SHP77 treated with DMSO at 0.1 percent for 48 hours (cell line): ENCODE results near the gene RAI1.

ENCODE experiments used
- DNase-seq: peaks from one replicate; lab custom pipeline; 2025; lab: John Stamatoyannopoulos, UW

Gene RAI1

GRCh38 chr17:17831208-17832031, 150.2 kb downstream of the RAI1 start:
- no peak for DNase-seq

DNA sequence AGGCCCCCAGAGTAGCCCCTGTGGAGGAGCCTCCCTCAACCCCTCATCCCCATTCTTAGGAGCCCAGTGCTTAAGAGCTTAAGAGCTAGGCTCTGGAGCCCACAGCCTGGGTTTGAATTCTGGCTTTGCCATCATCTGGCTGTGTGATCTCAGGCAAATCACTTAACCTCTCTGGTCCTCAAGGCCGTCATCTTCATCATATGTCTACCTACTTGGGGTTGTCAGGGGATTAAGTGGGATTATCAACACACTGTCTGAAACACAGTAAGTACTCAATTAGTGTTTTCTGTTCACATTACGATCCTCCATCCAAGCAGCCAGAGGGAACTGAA, 150.7 kb downstream of the RAI1 start:
- DNase-seq, result no peak

DNA sequence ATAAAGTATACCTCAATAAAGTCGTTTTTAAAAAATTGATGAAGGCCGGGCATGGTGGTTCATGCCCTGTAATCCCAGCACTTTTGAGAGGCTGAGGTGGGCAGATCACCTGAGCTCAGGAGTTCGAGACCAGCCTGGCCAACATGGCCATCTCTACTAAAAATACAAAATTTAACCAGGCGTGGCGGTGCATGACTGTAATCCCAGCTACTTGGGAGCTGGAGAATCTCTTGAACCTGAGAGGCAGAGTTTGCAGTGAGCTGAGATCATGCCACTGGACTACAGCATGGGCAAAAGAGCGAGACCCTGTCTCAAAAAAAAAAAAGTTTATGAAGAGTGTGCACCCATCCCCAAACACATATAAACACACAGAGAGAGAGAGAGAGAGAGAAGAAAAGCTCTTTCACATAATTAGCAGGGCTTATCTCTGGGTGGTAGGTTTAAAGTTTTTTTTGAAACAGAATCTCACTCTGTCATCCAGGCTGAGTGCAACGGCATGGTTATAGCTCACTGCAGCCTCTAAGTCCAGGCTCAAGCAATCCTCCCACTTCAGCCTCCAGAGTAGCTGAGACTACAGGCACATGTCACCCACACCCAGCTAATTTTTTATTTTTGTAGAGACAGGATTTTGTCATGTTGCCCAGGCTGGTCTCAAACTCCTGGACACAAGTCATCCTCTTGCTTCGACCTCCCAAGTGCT, 152.6 kb downstream of the RAI1 start:
- DNase-seq, result no peak

DNA sequence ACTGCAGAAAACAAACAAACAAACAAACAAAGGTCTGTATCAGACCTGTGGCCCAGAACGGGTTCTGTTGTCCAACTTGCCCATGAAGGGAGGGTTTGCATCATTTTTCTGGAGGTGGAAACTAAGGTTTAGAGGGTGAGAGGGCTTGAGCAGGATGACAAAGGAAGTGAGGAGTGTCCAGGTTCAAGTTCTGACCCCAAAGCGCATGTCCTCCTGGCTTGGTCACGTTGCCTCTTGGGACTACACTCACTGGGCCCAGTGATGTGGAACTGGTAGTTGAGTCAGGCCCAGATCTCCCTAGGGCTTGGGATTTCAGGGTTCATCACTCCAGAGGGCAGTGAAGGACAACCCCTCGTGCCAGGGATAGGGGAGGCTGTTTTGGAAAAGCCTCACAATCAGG, 153.7 kb downstream of the RAI1 start:
- no peak for DNase-seq

DNA sequence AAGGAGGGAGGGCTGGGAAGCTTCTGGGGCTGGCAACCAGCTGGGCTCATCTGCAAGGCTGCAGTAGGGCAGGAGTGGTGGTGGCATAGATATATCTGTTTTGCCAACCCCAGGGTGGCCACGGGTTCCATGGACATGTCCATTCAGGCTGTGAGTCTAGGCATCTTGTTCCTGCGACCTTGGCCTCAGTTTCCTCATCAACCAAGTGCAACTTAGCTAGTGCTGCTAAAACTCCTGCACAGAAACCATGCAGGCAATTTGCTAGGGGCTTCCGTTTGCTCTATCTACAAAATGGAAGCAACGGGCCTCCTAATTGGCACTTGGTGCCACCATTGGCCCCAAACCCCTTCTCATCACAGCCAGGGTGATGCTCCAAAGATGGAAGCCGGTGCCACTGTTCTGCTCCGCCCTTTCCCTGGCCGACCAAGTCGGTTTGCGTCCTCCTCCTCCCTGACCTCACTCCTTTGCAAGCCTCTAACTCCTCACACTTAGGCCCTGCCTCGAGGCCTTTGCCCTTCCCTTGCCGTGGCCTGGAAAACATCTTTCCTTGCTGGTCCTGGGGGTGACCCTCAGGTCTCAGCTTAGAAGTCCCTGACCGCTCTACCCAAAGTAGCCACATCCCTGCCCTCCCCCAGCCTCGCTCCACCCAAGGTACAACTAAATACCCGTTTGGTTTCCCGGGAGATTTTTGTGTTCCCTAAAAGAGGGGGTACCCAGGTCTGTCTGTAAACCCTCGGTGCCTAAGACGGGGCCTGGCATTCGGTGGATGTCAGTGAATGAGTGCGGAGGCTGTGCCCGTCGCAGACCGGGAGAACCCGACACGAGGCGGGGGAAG, 154.4 kb downstream of the RAI1 start:
- DNase-seq, result no peak

- DNase-seq, result peak; percentile 97
Measured at GRCh38 chr17:17836250-17836817, 155.1 kb downstream of the RAI1 start.

DNA sequence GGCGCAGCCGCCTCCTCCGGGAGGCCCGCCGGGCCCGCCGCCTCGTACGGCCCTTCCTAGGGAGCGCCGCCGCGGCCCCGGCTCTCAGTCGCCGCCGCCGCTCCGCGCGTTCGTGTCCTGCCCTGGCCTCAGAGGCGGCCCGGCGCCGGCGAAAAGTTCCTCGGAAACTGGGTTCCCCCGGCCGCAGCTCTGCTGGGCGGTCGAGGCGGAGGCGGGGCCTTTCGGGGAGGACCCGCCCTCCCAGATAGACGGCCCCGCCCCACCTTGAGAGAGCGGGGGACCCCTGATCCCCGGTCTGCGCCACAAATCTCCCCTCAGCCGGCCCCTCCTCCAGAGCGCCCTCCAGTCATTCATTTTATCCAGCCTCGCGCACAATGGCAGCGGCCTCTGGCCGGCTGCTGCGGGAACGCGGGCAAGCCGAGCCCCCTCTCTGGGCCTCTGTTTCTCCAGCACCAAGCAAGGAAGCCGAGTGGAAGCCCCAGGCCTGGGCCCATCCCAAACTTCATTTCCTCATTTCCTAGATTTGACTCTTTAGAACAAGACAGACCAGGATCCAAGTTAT, 155.6 kb downstream of the RAI1 start, which contains the start of gene SREBF1:
Gene SREBF1 (minus strand): TSS at position 169 of the 562 bp plus-strand sequence. CDS start 169 bp downstream, outside the sequence.
- DNase-seq, result peak; percentile 38

- no peak for DNase-seq
Measured at GRCh38 chr17:17837380-17837821, 156.1 kb downstream of the RAI1 start.

DNA sequence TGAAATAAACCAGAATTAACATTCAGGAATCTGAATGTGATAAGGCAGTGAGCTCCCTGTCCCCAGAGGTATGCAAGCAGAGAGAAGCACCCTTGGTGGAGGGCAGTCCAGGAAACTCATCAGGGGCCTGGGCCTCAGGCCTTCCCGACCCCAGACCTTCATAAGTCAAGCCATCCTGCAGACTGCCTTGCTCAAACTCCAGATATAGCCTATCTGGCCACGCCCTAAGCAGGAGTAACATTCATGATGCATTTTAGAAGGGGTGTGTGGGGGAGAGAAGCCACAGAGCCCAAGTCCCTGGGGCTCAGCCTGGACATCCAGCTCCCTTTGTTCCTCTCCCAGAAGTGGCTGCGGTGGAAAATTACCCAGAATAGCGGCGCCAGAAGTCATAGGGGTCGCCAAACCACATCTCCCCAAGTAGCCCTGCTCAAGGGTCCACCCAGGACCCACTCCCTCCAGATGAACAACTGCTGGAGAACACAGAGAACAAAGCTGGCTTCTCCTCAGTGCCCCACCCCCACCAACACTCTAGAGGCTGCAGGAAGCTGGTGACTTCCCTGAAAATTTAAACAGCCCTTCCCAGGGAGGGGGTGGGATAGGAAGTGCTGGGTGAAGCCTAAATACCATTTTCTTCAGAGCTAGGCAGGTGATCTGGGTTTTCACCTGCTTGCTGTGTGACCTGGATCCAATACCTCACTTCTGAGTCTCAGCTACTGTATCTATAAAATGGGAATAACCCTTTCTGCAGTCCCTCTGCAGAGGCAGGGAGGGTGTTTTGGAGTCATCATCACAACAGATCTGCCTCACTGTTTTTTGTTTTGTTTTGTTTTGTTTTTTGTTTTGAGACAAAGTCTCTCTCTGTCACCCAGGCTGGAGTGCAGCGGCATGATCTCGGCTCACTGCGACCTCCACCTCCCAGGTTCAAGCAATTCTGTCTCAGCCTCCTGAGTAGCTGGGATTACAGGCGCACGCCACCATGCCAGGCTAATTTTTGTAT, 157.0 kb downstream of the RAI1 start:
- DNase-seq, result peak; percentile 60

DNA sequence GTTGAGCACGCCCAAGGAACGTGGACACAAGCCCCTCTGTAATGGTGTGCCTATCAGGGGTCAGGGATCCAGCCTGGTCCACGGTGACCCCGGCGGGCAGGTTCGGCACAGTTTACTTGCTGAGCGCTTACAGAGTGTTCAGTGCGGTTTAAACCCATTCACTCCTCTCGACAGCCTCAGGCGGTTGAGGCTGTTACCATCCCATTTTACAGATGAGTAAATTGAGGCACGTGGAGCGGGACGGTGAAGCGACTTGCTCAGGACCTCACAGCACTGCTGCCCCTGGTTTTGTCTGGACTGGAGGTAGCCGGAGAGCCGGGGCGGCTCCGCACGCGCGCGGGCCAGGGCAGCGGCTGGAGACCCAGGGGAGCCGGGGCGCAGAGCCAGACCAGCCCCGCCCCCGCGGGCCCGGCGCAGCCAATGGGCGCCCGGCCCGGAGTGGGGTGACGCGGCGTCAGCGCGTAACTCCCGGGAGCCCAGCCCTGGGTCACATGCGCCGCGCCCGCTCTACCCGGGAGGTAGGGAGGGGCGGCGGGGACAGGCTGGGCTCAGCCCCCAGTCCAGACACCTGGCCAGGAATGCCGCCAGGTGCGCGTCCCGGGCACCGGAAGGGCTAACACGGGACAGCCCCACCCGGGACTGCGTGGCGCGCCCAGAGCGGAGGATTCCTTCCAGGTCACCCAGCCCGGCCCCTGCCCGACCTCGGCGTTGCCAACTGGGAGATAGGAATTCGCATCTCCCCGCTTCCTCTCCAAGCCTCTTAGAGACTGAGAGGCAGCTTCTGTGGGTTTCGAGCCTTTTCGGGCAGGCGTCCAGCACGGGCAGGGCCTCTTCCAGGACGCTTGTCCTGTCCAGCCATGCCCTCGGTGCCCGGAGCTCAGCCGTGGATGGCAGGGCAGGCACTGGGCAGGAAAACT, 158.8 kb downstream of the RAI1 start:
- DNase-seq, result peak; percentile 87

- DNase-seq, result peak; percentile 28
Measured at GRCh38 chr17:17840751-17841591, 159.7 kb downstream of the RAI1 start.

DNA sequence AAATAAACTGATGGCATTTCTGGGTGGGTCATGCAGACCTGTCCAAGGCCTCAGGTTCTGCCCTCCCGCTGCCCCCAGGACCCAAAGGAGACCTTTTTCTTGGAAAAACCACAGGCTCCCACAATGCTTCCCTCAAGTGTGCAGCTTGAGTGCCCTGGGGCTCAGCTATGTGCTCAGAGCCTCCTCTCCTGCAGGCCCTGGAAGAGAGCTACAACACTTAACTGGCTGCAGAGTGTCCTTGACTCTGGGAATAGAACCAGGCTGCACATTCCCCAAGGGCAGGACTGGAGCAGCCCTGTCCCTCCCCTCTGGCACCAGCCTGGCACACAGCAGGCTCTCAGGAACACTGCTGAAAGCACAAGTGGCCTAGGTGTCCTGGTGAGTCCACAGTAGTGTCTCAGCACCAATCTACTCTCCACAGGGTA, 160.4 kb downstream of the RAI1 start:
- no peak for DNase-seq

DNA sequence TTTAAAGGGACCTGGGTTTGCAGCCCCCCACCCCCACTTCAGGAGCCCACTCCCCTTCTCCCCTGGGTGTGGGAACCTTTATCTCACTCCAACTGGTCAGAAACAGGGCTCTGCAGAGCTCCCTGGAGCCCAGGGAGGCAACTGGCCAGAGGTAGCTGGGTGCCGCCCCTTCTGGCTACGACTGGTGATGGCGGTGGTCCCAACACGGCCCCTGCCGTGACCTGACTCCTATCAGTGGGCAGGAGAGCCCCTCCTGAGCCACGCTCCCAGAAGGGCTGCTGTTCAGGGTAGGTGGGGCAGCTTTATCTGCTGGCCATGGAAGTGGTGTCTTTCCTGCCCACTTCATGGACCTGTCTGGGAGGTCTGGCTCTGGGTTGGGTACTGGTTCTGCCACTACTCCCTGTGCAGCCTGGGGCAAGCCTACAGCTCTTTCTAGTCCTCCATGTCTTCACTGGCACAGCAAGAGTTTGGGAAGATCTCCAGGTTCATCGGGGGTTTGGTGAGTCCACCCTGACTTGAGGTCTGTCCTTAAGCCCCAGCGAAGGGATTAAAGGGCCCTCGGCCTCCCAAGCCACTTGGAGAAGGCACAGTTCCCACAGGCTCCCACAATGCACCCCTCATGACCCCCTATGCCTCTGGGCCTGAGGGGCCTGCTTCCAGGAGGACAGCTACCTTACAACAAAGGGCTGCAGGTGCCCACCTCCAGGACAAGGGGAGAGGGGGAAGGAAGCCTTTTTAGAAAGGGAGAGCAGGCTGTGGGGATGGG, 161.0 kb downstream of the RAI1 start:
- no peak for DNase-seq

GRCh38 chr17:17843096-17843495, 161.8 kb downstream of the RAI1 start:
- no peak for DNase-seq

DNA sequence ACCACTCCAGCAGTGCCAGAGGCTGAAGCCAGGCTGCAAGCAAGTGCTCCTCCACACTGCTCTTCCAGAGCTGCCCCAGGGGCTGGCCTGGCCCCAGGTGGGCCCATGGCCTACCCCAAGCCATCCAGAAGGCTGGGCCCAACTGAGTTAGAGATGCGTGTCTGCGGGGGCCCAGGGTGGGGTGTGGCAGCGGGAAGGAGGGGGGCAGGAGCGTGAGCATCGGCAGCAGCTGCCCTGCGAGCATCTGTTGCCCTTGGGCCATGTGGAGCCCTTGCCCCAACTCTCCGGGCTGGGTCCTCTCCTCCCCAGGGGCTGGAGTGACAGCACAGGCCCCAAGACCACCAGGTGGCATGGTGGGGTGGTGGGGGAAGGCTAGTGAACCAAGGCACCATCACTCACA, 162.8 kb downstream of the RAI1 start:
- DNase-seq, result no peak

DNA sequence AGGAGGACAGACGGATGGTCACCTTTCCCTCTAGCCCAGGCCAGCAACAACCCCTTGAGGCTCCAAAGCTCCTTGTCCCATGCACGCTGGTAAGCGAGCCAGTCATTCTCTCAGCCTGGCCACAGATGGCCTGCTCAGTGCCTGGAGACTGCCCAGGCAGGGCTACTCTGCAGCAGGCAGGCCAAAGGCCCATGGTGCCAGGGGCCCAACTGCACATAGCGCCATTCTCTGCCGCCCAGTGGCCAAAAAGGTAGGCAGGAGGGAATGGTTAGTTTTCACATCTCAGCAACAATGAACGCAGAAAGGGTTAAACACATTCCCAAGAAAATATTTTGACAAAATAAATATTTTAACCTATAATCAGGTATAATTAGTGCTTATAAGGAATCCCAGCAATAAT, 163.2 kb downstream of the RAI1 start:
- no peak for DNase-seq

DNA sequence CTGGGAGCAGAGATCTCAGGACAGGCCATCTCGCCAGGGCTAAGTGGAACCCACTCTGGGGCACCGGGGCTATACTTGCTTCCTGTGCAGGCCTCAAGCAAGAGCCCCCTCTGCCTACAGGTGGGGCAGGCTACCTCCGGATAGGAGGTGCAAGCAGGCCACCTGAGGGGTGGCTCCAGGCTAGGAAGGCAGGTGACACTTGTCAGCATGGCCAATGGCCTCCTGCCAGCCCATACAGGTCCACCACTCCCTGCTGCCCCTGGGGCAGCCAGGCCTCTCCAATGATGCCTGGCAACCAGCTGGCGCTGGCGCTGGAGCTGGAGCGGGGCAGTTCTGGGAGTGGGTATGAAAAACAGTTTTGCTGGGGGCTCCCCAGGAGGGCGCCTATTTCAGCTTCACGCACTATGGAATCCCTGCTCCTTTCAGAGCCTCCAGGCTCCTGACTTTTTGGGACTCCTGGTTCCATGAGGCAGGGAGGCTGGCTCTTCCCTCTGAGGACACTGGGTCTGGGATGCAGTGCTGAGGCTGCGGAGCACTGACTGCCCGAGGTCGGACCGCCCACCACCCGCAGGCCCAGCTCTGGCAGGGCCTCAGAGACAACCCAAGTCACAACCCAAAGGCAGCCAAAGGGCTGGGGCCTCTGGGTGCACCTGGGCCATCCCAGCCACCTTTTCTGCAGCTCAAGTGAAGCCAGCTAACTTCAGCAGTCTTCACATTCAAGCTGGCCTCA, 164.0 kb downstream of the RAI1 start:
- no peak for DNase-seq
